Measurements from ENCODE around the gene VAV3.

Gene VAV3

DNA sequence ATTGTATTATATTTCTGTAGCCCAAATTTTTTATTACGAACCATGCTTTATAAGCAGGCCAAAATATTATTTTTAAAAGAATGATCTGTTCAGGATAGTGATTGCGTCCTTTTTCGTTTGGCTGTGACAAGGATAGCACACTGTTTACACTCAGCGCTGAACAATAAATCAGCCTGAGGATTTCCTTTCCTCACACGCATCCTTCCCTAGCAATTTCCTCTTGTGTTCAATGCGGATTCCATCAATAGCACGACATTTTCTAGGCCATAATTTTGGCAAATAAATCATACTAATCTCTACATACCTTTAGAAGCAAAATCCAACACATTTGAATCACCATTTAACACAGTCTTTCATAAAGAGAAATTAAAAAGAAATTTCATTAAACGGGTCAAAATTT lies 1.6 kb upstream of the VAV3 start:
- DNase-seq = no peak

DNA sequence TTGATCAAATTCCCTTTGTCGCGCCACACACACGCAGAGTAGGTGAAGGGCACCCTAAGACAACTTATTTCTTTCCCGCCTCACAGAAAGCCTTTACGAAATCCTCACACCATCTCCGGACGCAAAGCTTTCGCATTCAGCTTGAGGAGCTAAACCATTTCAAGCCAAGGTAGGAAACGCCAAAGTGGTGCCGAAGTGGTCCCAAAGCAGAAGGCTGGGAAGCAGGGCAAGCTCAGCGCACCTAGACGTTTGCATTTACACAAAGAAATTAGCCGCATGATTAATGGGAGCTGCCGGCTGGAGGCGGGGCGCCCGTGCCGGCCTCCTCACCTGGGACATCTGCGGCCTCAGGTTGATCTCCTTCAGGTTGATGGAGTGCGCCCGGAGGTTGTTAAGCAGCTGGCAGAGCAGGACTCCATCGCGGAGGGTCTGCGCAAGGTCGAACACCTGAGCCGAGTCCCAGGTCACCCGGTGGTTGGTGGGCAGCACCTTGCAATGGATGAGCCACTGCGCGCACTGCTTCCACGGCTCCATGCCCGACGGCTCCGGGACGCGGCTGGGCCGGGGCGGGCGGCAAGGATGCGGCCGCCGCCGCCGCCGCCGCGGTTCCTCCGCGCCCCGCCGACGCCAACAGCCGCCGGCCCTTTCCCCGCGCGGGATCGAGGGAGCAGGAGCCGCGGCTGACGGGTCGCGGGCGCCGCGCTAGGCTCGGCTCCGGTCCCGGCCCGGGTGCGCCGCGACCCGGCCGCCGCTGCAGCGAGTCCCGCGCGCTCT lies 457 bp downstream of the VAV3 start:
- no peak for DNase-seq

DNA sequence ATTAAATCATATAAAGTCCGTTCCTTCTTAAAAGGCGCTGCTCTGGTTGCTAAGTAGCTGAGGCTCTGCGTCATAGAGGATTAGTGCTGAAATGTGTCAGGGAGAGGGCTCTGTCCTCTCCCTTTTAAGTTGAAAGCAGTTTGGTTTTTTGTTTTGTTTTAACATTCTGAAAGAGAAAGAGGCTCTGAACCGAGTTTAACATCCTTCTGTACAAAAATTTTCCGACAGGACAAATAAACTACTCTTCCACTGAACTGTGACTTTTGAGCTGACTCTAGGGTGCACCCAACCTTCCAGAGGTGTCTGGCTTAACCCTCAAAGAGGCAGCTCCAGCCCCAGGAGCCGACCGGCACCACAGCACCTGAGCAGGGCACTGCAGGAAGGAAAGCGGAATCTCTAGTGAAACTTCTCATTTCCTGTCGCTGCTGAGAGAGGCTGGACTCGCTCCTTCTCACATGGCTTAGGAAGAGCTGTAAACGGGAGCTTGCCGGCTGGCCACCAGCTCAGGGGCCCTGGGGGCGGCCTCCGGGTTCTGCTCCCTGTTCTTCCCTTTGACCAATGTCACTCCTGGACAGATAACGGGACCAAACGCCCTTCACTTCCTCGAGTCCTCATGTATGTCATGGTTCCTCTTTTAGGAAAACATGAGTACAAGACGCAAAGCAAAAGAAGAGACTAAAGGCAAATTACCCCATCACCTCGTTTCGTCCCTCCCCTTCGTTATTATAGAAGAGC lies 1.2 kb downstream of the VAV3 start:
- DNase-seq = no peak

DNA sequence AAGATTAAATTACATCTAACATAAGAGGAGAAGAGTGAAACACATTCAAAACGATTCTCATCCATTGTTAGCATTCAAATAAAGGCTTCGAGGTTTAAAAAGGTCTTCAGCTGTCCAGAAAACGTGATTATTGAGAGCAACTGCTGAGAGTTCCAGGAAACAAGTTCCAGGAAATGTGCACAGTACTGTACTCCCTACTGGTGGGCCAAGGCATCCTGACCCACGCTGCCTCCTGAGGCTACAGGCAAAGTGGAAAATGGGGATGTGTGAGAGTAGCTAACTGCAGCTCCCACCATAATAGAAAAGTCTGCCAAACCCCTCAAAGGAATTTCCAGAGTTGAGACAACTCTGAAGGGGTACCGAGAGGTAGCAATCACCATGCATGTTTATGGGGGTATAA lies 2.0 kb downstream of the VAV3 start:
- DNase-seq = no peak

DNA sequence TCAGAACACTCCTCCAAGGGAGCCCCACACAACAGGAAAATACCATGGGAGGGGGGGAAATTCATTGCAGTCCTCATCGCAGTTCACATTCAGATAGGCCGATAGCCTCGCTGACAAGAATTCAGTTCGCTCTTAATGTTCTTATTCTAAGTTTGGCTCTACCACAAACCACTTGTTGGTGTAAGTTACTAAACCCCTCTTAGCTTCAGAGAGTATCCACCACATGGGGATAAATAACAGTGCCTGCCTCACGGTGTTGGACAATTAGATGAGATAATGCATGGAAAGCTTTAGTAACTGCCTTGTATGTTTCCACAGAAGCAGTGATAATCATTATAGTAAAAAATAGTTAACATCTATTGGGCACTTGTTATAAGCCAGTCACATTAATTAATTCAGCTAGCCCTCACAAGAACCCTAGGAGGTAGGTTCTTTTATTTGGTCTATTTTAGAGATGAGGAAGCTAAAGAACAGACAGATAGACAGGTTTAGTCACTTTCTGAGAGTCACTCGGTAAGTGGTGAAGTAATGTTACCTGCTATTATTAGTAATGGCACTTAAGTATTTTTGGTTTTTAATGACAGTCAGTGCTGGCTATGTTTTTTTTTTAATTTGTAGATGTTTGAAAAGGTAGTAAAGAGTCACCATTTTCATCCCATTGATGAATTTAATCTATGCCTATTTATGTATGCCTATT lies 10.1 kb downstream of the VAV3 start:
- DNase-seq = no peak

DNA sequence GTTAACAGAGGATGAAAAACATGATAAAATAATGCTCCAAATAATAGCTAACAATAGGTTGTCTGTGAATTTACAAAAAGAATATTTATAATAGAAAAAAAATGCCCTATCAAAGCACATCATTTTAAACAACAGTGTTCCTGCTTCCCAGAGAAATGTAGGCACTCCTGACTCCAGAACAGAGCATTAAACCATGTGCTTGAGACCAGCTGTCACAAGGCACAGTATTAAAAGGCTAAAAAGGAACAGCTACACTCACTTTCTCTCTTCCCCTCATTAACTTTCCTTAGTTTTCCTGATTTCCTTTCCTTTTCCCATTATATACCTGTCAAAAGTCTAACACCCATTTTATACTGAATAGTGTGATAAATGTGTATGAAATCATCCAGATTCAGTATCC lies 10.9 kb downstream of the VAV3 start:
- no peak for DNase-seq

DNA sequence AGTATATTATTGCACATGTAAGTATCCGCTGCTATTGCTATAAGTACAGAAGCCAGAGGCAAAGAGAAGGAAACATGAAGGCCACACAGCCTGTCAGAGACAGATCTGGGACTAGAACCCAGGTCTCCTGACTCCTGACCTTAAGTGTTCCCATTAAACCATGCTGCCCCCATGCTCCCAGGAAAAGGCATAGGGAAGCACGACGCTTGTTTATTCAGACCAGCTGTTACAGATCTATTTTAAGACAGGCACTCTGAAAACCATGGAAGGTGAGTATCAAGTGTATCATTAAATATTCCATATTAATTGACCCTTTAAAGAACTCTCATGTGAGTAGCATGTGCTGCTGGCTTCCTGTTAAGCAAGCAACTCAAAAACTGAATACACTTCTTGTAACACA lies 11.4 kb downstream of the VAV3 start:
- peak; percentile 96 for DNase-seq

DNA sequence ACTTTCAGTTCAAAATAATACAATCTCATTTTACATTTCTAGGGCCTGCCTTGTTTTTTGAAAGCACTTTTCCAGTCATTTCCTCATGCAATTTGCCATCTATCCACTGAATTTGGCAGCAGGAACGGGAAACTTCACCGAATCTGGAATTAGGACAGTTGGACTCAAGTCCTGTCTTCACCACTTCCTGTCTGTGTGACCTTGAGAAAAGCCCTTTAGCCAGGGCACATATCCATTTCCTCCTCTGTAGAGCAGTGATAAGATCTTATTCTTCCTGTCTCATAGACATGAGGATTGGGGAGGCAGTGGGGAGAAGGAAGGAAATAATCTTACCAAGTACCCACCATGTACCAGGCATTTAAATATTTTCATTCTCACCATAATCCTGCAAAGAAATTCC lies 12.0 kb downstream of the VAV3 start:
- DNase-seq = no peak

DNA sequence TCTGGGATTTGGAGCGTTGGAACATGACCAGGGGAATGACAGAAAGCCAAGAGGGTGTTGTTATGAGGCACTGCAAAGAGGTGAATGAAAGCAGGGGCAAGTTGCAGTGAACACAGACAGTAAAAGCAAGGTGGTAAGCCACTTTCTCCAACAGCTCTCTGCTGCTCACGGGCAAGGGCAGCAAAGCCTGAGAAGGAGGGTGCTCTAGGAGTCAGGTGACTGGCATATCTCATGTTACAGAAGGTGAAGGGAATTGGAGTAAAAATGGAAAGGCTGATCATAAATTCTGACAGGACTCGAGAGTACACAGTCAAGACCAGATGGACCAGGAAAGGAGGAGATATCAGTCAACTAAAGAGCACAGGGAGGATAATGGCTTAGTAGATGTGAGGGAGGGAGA lies 14.5 kb downstream of the VAV3 start:
- DNase-seq = no peak

DNA sequence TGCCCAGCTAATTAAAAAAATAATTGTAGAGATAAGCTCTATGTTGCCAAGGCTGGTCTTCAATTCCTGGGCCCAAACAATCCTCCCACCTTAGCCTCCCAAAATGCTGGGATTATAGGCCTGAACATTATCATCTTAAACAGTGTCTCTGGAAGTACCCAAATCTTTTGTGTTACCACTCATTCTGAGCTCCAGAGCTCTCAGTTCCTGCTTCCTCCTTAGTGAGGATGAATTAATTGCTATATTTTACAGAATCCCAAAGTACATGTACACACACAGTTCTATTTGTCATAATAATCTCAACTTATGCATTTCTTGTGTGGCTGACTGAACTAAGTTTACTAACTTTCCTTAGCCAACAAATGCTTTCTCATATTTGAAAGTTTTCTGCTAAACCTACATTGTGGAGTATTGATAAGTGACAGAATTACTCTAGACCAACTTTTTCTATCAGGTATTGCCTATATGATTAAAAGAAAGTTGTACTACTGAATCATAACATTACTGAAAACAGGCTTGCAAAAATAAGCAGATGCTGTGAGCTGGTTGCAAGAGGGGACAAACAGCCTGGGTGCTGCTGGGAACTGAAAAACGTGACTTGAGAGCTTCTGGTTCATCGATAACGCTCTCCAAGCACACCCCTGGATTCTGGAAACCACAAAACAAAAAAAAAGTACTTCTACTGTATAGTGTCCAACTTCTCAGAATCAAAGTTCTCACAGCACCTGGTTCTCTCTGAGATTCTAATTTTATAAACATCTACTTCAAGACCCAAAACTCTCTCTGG lies 15.3 kb downstream of the VAV3 start:
- no peak for DNase-seq

DNA sequence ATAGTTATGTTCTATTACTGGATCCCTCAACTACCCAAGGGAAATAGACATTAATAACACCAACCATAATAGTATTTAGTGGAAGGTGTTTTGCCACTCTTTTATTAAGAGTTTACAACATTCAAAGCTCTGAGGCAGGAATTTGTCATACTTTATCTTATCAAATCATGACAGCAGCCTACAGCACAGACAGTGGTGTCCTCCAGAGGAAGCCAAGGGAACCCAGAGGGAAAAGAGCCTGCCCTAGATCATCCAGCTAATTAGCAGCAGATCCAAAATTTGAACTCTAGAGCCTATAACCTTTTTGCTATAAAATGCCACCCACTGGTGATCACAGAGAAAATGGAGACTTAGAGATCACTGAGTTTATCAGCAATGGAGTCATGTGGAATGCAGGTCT lies 18.2 kb downstream of the VAV3 start:
- DNase-seq = no peak

DNA sequence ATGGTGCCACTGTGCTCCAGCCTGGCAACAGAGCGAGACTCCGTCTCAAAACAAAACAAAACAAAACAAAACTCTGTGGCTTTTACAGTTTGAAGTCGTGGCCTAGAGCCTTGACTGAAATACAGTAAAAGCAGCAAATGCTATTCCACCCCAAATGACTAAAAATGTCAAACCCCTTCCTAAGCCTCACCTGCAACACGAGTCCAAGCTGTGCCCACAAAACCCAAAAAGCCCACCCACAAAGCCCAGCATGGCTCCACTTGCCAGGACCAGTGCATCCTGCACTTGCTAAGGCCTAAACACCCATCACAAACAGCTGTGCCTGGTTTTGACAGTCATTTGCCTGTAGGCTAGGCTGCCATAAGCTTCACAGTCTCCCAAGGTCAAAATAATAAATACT lies 21.3 kb downstream of the VAV3 start:
- no peak for DNase-seq

DNA sequence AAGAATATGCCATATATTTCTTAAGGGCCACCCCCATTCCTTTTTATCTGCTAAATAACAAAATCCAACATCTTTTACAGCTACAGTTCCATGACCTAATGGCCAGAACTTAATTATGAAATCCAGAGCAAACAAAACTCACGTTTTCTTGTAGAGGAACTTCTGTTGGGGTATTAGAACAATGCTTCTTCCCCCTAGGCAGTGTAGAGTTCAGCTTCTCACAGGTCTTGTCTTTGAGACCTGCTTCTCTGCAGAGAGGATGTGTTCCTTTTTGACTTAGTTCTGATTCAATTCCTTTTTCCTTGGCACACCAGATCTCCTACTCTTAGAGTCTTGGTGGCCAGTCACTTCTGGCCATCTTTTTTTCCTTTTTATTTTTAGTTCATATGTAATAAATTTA lies 22.2 kb downstream of the VAV3 start:
- no peak for DNase-seq

DNA sequence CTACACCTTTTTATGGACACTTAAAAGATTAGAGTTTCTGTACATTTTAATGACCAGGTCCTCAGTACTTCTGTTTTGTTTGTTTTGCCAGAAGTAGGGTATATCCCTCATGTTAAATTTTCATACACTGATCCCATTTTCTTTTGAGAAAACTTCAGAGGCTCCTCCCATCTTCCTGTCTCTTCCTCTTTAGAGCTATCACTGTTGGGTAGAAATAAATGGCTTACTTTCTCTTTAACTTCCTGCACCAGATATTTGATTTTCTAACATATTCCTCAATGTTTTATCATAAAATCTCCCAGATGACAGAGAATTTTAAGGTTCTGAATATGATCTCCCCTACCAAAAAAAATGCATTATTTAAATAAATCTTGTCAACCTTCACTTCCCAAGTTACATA lies 23.4 kb downstream of the VAV3 start:
- no peak for DNase-seq

DNA sequence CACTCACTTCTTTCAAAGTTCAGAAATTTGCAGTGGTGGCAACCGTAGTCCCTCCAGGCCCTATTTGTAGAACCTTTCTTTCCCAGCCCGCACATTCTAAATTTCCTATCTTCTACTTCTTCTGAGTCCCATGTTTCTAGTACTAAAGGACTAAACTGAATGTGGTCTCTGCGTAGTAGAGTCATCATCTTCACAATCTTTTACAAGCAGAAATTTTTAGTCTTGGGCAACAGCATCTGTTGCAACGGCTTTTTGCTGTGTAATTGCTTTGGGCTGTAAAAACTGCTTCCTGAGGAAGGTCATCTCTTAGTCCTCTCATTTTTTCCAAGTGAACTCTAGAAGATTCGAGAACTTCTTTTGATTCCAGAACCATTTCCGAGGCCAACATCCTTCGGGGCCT lies 23.9 kb downstream of the VAV3 start:
- no peak for DNase-seq

DNA sequence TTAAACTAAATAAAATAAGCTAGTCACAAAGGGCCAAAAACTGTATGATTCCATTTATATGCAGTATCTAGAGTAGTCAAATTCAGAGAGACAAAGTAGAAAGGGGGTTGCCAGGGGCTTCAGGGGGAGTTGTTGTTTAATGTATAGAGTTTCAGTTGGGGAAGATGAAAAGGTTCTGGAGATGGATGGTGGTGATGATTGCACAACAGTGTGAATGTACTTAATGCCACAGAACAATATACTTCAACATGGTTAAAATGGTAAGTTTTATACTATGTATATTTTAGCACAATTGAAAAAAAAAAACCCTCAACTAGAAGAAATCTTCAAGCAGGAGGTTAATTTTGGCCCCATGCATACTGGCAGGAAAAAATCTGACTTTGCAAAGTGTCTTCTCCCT lies 24.3 kb downstream of the VAV3 start:
- DNase-seq = no peak

DNA sequence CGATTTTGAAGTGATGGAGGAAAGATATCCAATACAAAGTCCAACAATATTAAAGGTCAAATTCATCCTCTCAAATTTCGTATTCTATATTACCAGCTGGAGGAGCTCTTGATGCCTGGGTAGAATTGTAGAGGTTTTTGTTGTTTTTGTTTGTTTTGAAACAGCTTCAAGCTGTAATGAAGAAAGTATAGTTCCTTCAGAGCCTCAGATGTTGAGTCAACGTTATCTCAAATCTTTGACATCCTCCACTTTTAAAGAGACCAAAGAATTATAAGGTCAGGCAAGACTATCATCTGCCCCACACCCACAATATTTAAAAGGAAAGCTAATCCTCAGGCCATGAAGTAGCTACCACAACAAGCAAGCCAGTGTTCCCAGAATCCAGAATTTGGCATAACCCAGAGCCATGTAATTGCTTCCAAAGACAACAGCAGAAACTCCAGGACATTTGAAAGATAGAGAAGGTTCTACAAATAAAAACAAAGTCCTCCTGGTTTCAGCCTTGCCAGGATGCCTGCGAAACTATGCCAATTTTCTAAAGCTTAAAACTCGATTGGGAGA lies 24.9 kb downstream of the VAV3 start:
- DNase-seq = no peak

DNA sequence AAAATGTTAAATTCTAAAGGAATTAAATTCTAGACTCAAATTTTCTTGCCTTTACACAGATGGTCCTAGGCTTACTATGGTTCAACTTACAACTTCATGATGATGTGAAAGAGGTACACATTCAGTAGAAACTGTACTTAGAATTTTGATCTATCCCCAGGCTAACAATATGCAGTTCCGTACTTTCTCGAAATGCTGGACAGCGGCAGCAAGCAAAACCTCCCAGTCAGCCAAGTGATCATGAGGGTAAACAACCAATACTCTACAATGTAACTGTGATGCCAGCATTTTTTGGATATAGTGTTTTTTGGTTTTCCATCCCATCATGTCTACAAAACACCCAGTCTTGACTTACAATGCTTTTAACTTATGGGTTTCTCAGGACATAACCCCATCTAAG lies 25.7 kb downstream of the VAV3 start:
- DNase-seq = no peak

DNA sequence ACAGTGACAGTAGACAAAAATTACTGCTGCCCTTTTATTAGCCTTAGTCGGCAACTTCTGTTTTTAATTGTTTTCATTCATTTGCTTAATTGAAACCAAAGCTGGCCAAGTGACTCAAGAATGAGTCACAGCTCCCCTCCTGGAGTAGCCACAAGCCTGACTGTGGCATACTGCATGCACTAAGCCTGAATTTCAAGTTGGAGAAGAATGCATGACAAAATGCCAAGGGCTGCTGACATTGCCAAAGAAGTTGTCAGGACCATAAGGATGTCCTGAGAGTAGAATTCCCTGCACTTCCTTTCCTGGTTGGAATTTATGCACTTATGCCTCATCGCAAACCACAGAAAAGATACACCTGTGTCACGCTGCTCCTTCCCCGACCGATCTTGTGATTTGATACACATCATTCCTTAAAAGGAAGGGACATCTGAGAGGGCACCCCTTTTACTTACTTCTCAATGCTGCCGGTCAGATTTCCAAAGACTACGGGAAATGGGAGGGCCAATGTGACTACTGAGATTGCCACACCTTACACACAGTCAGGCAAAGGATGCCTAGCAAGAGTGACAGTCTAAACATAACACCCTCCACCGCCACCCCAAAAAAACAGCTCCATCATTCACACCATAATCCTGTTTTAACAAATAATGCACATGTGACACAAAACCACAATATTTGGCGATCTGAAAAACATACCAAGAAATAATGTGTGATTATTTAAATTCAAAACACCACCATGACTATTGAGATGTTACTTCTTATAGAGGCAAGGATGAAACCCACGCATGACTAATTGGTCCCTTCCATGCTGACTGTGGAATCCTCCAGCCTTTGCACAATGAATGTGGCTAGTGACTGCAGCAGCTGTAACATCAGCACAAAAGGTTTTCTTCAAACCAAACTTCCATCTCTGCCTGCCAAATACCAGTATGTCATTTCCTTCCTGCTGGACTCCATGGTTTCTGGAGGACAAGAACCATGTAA lies 28.2 kb downstream of the VAV3 start:
- DNase-seq = no peak

DNA sequence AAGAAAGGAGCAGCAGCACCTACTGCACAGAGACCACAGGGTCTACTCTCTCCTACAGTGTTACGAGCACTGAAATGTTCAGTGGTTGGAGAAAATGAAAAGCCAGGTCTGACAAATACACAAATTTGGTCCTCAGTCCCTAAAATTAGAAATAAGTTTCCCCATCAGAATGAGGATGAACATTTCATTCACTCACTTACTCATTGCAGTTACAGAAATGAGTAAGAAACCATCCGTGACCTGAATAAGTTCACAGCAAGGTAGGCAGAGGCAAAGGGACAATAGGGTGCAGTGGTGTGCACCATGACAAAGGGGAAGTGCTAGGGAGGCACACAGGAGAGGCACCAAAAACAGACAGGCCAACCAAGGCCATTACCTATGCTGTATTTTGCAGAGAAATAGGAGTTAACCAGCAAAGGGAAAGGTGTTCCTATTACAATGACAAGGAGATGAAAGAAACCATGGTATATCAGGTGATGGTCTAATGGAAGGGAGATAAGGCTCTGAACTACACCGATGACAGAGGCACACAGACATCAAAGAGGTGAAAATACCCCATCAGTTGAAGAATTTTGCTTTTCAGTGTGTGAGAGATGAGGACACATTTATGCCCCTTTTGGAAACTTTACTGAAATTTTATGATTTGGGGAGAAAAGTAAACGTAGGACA lies 29.4 kb downstream of the VAV3 start:
- no peak for DNase-seq

DNA sequence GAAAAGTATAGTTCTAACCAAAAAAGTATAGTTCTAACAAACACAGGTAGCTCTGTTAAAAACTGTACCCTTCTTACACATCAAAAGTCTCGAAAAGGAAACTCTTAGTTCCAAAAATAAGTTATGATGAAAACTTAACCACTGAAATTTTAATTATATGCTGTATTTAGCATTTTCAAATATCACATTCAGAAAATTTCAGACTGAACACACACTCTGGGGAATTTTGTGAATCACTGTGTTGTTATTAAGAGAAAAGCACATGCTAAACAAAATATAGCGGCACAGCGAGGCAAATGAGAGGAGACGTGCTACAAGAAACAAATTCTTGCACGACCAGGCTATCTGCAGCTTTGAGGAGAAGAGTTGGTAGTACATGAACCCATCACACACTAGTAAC lies 30.4 kb downstream of the VAV3 start:
- no peak for DNase-seq
